GM19043 (cell line): Measurements from ENCODE around the gene ABCB8.
"Not testable (repeated sequence)": the region's sequence is repeated elsewhere in the genome, so short reads cannot be mapped to it uniquely, and the experiment has no call there.

Source experiments
- ATAC-seq: cut with Tn5 transposase; IDR thresholded peaks from one replicate; pipeline ENCODE4 v1.9.1; 2021; ENCODE audit warnings: low read depth; ENCODE audit not compliant: unreplicated experiment

Gene ABCB8

GRCh38 chr7:151013733-151014497 is 14.3 kb upstream of the ABCB8 start:
- ATAC-seq, result no peak

DNA sequence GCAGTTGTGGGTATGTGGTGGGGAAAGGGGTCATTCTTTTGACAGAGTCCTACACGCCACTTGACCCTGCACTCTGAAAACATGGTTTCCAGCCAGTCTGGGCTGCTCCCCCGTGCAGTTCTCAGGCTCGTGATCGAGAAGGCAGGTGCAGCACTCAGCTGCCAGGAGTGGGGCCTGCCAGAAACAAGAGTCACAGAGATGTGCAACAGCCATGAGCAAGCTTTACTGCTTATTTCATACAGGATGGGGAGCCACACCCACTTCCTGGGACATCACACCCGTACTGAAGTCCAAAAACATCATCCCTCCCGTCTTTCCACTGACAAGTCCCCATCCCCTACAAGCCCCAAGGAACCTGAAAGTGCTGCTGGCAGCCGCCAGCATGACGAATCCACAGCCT is 13.3 kb upstream of the ABCB8 start:
- ATAC-seq, result no peak

GRCh38 chr7:151015967-151016366 is 12.3 kb upstream of the ABCB8 start:
- no peak for ATAC-seq

GRCh38 chr7:151016505-151016904 is 11.7 kb upstream of the ABCB8 start:
- ATAC-seq, result no peak

- no peak for ATAC-seq
Observed at GRCh38 chr7:151016942-151017341, 11.3 kb upstream of the ABCB8 start.

DNA sequence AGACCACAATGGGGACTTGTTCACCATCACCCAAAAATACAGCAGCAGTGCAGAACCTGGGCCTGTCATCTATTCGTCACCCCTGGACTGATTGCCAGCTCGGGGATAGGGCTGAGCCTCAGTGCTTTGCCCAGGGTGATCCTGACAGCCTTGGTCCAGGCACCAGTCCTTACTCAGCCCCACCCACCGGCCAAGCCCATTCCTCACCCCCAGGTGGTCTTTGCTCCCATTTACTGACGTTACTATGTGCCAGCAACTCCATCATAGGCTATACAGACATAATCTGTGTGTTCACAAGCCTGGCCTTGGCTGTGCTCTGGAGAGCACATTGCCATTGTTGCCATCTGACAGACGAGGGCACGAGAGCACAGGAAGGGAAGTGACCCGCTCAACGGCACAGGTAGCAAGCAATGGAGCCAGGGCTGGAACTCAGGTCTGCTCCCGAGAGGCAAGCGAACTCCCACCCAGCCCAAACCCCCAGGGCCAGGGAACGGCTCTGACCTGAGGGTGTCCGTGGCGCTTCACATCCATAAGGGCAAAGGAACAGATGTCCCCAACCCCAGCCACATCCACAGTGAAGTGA is 10.8 kb upstream of the ABCB8 start:
- no peak for ATAC-seq

DNA sequence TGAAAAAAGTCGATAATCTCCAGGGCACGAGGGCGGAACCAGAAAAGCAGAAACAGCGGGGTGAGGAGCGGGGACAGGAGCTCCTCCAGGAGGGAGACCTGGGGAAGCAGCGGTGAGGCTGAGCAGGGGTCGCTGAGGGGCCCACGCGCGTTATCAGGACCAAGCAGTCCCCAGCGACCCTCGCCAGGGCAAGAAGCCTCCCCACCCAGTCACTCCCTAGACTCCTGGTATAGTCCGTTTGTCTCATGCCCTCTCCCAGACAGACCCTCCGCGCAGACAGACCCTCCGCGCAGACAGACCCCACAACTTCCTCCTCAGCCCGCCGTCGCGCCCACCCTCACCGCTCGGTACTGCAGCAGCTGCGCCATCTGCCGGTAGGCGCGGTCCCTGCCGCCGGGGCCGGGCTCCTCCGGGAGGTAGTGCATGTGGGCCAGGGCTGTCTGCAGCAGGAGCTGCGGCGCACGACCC is 10.3 kb upstream of the ABCB8 start:
- peak; percentile 65 for ATAC-seq

- ATAC-seq, result peak; percentile 18
Observed at GRCh38 chr7:151018421-151019129, 9.7 kb upstream of the ABCB8 start.

GRCh38 chr7:151019130-151019447 is 9.2 kb upstream of the ABCB8 start:
- ATAC-seq, result no peak

DNA sequence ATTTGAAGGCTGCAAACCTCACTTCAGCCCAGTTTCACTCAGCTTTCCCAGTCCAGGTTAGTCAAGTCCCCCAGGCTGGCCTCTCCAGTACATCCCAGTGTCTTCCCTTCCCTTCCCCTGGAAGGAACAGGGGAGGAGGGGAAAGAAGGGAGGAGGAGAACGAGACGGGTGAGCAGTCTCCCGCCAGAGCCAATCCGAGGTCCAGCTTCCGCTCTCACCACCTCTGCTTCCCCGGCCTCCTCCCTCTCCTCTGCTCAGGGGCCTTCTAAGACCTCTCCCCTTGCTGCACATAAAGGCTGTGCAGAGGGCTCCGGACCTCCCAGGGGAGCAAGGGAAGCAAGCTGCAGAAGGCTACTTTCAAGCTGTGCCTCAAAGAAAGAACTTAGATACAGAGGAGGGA is 8.0 kb upstream of the ABCB8 start:
- no peak for ATAC-seq

DNA sequence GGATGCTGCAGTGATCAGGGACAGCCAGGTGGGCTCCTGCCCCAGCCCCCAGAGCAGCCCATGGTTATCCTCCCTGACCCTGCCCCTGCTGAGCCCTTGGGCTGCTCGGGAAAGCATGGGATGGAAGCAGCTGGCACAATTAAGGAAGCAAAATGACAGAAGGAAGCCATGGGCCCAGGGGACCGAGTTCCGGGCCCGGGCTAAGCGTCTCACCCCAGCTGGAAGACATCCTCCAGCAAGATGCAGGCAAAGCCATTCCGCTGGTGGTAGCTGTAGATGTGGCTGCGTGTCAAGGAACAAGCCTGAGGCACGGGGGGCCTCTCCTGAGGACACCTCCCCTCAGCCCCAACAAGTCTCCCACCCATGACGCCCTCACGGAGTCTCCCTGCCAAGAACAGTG is 5.0 kb upstream of the ABCB8 start:
- ATAC-seq, result no peak

DNA sequence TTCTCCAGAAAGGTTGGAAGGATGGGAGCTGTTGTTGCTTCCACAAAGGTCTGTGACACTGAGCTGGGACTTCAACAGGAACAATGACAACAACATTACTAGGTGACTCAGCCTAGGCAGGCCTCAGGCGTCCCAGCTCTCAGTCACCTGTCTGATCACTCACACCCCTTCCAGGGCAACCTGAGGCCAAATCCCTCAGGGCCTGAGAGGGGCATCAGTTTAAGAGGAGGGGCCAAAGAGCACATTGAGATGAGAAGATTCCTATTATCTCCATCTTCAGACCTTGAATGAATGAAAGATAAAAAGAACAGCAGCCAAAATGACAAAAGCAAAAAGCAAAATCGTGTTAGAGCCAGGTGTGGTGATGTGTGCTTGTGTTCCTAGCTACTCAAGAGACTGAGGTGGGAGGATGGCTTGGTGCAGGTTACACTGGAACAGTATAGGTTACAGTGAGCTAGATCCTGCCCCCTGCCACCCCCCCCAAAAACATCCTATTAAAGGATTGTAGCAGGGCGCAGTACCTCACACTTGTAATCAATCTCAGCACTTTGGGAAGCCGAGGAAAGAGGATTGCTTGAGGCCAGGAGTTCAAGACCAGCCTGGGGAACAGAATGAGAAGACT is 3.7 kb upstream of the ABCB8 start, which contains the start of gene ATG9B:
Gene ATG9B, minus strand, starts transcription at position 60 of the 622 bp plus-strand sequence. CDS start 71 bp downstream, outside the sequence.
- ATAC-seq, result no peak

DNA sequence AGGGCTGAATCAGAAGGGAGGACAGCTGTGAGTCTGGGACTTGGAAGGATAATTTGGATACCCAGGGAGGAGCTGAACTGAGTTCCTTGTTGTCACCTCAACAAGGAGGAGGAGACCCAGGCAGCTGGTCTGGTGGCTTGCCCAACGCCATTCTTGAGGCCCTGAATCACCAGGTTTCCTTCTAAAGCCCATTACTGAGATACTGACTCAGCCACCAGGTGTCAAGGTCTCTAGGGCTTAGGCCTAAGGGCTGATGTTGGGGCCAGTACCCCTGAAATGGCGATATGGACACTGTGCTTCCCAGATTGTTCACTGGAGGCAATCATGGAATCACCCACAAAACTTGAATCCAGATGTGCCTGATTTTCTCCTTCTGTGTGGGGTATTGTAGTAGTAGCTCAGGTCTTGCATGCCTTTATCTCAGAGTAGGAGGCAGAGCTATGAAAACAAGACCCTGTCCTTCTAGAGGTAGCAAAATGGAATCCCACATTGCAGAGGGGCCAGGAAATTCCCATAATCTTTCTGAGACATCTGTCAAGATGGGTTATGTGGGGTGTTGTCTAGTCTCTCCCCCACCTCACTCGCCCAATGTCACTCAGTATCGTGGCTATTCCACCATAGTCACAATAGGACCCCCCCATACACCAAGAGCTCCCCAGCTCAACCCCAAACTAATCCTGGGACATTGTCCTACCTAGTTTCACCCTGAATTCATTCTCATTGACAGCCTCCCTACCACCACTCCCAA is 2.2 kb upstream of the ABCB8 start:
- ATAC-seq, result no peak

GRCh38 chr7:151026771-151027727 is 1.2 kb upstream of the ABCB8 start:
- ATAC-seq, result not testable (repeated sequence)

DNA sequence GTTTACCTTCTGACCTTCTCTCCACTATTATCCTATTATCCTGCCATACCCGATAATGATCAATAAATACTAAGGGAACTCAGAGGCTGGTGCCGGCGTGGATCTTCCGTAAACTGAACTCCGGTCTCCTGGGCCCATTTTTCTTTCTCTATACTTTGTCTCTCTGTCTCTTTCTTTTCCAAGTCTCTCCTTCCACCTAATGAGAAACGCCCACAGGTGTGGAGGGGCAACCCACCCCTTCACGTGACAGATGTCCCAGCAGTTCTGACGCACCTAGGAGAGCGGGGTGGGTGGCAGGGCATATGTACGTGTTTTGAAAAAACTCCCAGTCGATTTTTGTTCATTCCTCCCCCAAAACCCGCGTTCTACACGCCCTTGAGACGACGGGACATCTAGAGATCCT is 521 bp upstream of the ABCB8 start:
- peak; percentile 1 for ATAC-seq

GRCh38 chr7:151028948-151029501 is 775 bp downstream of the ABCB8 start:
- no peak for ATAC-seq

DNA sequence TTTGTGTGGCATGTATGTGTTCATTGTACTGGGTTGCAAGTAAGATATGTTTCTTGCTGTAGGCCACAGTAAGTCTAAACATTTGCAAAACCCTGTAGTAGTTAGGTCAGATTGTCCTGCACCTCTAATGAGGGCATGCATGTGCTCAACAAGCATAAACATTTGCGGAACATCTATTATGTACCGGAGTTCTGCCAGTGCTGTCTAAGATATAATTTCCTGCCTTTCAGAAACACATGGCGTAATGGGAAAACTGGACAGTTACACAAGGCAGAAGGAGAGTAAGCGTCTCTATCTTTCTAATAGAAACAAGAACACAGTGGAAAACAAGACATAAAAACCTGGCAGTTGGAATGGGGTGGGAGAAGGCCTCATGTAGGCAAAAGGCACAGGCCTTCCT is 2.8 kb downstream of the ABCB8 start:
- no peak for ATAC-seq

DNA sequence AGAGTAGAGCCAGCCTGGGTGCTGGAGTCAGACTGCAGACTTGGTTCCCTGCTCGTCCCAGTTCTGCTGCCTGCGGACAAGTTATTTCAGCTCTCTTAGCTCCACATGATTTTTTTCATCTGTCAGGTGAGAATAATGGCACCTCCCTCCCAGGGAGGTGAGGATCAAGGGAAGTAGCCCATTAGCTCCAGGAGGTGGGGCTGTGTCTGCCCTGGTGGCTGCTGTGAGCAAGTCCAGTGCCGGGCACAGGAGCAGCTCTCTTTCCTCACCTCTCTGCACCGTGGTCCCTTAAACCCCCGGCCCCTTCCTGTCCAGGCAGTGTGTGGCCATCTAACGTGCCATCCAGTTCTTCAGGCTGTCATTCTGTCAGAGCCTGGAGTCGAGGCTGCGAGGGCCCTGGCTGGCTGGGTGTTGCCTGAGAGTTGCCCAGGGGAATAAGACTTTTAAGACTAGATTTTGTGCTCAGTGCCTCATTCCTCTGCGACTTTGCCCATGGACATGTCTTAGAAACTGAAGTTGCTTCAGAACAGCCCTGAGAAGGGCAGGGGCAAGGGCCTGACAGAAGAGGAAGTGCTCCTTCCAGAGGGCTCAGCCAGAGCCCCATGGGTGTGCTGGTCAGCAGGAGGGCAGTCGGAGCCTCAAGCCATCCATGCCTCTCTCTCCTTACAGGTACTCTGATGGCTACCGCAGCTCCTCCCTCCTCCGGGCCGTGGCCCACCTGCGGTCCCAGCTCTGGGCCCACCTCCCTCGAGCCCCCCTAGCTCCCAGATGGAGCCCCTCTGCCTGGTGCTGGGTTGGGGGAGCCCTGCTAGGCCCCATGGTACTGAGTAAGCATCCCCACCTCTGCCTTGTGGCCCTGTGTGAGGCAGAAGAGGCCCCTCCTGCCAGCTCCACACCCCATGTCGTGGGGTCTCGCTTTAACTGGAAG is 5.0 kb downstream of the ABCB8 start:
- ATAC-seq, result no peak
